ENCODE results near the gene PPP5C.
"Not testable (repeated sequence)": the region's sequence is repeated elsewhere in the genome, so short reads cannot be mapped to it uniquely, and the experiment has no call there.

The PPP5C gene

DNA sequence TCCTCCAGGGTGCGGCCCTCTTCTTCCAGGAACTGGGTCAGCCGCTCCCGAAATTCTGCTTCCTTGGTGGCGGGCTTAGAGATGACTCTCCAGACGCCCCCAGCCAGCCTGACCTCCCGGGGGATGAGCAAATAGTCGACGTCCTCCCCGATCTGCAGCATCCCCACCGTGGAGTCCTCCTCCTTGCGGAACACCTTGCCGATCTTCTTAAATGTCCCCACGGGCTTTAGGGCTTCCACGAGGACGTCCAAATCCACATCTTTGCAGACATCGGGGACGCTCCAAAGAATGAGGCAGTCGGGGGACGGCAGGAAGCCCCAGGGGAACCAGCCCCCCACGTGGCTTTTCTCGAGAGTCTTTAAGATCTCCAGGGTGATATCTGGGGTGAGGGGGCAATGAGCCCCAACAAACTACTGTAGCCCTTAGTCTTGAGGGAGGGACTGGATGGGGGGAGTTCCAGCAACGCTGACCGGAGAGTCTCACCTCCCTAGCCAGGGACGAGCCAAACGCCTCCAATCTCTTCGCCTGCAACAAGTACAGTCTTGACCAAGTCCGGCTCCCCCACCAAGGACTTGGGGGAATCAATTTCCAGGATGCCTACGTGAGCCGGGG, 65.9 kb downstream of the PPP5C start:
- TF ChIP-seq, protein P1, sequence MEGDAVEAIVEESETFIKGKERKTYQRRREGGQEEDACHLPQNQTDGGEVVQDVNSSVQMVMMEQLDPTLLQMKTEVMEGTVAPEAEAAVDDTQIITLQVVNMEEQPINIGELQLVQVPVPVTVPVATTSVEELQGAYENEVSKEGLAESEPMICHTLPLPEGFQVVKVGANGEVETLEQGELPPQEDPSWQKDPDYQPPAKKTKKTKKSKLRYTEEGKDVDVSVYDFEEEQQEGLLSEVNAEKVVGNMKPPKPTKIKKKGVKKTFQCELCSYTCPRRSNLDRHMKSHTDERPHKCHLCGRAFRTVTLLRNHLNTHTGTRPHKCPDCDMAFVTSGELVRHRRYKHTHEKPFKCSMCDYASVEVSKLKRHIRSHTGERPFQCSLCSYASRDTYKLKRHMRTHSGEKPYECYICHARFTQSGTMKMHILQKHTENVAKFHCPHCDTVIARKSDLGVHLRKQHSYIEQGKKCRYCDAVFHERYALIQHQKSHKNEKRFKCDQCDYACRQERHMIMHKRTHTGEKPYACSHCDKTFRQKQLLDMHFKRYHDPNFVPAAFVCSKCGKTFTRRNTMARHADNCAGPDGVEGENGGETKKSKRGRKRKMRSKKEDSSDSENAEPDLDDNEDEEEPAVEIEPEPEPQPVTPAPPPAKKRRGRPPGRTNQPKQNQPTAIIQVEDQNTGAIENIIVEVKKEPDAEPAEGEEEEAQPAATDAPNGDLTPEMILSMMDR (conservative IDR thresholded peaks at IDR 0.05; ENCODE audit: control insufficient read depth, insufficient read depth, low read depth, low read length) = no peak
- no peak for DNase-seq (ENCODE audit: low read depth)
- H3K4me3 ChIP-seq (ENCODE audit: control insufficient read depth, low read depth, low read length) = peak overlapping the region; percentile 63

DNA sequence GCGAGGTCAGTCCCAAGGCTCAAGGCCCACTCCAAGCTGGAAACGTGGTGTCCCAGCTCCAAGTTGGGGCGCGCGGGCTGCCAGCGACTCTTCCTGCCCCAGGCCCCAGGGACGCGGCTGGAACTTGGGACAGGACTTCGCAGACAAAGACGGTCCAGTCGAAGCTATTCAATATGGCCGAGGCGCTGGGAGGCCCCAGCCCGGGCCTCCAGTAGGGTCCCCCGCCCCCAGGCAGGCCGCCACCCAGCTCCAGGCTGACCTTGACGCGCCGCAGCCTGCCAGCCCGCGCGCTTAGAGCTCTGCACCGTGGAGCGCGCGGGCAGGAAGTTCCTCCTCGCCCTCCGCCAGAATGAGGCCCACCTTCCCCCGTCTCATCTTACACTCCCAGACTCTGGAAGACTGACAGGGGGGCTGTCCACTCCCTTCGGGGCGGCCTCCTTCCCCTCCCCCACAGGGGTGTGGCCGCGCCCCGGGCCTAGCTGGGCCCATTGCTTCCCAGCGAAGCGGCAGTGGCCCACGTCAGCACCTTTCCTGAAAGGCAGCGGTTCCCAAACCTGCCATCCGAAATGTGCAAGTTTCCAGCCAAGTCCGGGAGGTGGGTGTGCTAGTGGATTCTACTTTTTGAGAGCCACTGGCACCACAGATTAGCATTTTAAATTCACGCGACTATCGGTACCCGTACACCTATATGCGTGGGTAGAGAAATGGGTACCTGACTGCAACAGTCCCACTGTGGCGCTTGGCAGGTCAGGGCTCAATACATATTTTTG, 66.6 kb downstream of the PPP5C start, which contains the start of gene CCDC8:
Gene CCDC8 (minus strand): TSS at position 303 of the 770 bp plus-strand sequence. CDS start 754 bp downstream, outside the sequence.
- DNase-seq (ENCODE audit: low read depth) = peak; percentile 95
- peak within 1 kb of the TSS; percentile 63 for H3K4me3 ChIP-seq (ENCODE audit: control insufficient read depth, low read depth, low read length)
- TF ChIP-seq, protein P1 (conservative IDR thresholded peaks at IDR 0.05; ENCODE audit: control insufficient read depth, insufficient read depth, low read depth, low read length) = no peak

DNA sequence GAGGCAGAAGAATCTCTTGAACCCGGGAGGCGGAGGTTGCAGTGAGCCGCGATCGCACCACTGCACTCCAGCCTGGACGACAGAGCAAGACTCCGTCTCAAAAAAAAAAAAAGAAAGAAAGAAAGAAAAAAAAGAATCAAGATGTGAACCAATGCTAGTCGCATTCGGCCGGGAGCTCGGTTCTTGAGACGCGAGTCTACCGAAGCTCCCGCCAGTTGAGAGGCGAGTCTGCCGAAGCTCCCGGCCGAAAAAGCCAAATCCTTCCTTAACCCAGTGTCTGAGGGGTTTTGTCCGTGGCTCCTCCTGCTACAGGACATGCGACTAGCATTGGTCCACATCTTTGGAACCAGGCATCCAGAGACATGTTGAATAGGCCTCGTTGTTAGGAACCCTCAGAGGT, 68.0 kb downstream of the PPP5C start:
- not testable (repeated sequence) for H3K4me3 ChIP-seq (ENCODE audit: control insufficient read depth, low read depth, low read length); DNase-seq (ENCODE audit: low read depth)

DNA sequence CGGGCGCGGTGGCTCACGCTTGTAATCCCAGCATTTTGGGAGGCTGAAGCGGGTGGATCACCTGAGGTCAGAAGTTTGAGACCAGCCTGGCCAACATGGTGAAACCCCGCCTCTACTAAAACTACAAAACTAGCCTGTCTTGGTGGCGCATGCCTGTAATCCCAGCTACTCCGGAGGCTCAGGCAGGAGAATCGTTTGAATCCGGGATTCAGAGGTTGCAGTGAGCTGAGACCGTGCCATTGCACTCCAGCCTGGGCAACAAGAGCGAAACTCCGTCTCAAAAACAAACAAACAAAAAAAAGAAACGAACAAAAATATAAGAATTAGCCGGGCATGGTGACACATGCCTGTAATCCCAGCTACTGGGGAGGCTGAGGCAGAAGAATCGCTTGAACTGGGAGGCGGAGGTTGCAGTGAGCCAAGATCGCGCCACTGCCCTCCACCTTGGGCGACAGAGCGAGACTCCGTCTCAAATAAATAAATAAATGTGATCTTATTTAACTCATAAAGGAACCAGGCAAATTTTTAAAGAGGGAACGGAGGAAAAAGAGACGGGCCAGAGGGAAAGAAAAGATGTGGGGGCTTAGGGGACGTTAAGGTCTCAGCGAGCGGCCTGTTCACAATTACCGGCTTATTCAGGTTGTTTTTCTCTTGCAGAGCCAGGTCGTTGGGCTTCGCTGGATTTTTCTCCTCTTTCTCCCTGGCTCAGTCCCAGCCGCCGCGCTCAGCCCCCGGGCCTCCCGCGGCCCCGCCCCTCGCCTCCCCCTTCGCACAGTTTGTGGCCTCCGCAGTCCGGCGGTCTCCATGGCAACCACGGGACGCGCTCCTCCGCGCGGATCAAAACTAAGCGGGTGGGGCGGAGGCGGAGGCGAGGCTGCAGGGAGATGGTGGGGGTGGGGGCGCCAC, 69.2 kb downstream of the PPP5C start:
- peak; percentile 81 for DNase-seq (ENCODE audit: low read depth)
- H3K4me3 ChIP-seq (ENCODE audit: control insufficient read depth, low read depth, low read length) = peak overlapping the region; percentile 52

DNA sequence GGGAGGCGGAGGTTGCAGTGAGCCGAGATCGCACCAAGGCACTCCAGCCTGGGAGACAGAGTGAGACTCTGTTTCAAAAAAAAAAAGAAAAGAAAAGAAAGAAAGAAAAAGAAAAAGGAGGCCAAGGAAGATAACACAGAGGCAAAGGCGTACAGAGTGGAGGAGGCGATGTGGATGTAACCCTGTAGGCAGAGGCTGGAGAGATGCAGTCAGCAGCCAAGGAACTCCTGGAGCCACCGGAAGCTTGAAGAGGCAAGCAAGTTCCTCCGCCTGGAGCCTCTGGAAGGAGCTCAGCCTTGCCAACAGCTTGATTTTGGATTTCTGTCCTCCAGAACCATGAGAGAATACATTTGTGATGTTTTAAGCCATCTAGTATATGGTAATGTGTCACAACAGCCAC, 73.2 kb downstream of the PPP5C start:
- DNase-seq (ENCODE audit: low read depth) = no peak
- TF ChIP-seq, protein P1 (conservative IDR thresholded peaks at IDR 0.05; ENCODE audit: control insufficient read depth, insufficient read depth, low read depth, low read length) = no peak
- H3K4me3 ChIP-seq (ENCODE audit: control insufficient read depth, low read depth, low read length) = no peak overlapping the region

DNA sequence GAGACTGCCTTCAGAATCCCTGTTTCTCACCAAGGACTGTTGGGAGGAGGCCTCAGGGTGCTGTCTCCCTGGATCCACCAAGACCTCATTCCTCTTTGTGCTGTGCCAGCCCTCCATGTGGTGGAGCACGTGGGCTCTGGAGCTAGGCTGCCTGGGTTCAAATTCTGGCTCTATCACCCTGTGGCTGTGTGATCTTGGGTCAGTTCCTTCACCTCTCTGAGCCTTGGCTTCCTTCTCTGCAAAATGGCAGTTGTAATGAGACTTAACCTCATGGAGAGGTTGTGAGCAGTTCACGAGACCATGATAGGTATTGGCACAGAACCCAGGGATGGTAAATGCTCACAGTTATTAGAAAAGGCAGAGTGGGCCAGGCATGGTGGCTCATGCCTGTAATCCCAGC, 75.5 kb downstream of the PPP5C start:
- no peak for DNase-seq (ENCODE audit: low read depth)
- TF ChIP-seq, protein P1 (conservative IDR thresholded peaks at IDR 0.05; ENCODE audit: control insufficient read depth, insufficient read depth, low read depth, low read length) = no peak
- no peak overlapping the region for H3K4me3 ChIP-seq (ENCODE audit: control insufficient read depth, low read depth, low read length)

DNA sequence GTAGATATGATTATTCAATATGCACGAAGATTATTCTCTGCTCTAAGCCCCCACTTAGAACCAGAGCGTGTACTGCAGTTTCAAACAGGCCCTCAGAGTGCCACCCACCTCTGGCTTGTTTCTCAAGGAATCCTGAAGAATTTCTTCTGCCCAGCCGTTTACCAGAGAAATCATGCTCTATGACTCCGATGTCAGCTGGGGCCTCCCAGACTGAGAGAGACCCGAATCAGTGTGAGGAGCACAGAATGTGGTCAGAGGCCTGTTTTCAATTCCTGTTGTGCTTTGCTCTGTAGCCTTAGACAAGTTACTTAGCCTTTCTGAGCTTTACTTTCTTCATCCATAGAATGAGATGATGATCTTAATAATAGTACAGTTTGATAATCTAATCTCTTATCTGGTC, 76.3 kb downstream of the PPP5C start:
- H3K4me3 ChIP-seq (ENCODE audit: control insufficient read depth, low read depth, low read length) = no peak overlapping the region
- DNase-seq (ENCODE audit: low read depth) = no peak
- TF ChIP-seq, protein P1 (conservative IDR thresholded peaks at IDR 0.05; ENCODE audit: control insufficient read depth, insufficient read depth, low read depth, low read length) = no peak

Measured in fibroblast of mammary gland (primary cell).